GM21737 (cell line): ENCODE data around the gene ALG1.
"Not testable (repeated sequence)": the region's sequence is repeated elsewhere in the genome, so short reads cannot be mapped to it uniquely, and the experiment has no call there.

Experiments
- ATAC-seq: cut with Tn5 transposase; IDR thresholded peaks from one replicate; pipeline ENCODE4 v1.9.1; 2021; ENCODE audit warnings: mild to moderate bottlenecking, moderate library complexity; ENCODE audit not compliant: unreplicated experiment

The ALG1 gene

GRCh38 chr16:5044011-5044540, 27.6 kb upstream of the ALG1 start:
- ATAC-seq, result no peak

- ATAC-seq, result not testable (repeated sequence)
These were observed 27.1 kb upstream of the ALG1 start for GRCh38 chr16:5044581-5044980.

GRCh38 chr16:5045499-5046115, 26.0 kb upstream of the ALG1 start:
- ATAC-seq, result no peak

- ATAC-seq, result no peak
These were observed 24.7 kb upstream of the ALG1 start for GRCh38 chr16:5046914-5047313.

- ATAC-seq, result no peak
These were observed 16.5 kb upstream of the ALG1 start for GRCh38 chr16:5054876-5055865.

GRCh38 chr16:5056352-5056751, 15.3 kb upstream of the ALG1 start:
- no peak for ATAC-seq

GRCh38 chr16:5058476-5058875, 13.2 kb upstream of the ALG1 start:
- no peak for ATAC-seq

- ATAC-seq, result no peak
These were observed 12.1 kb upstream of the ALG1 start for GRCh38 chr16:5059386-5060072.

GRCh38 chr16:5060073-5060641, 11.5 kb upstream of the ALG1 start:
- no peak for ATAC-seq

GRCh38 chr16:5062051-5062450, 9.6 kb upstream of the ALG1 start:
- ATAC-seq, result no peak

- ATAC-seq, result no peak
These were observed 8.6 kb upstream of the ALG1 start for GRCh38 chr16:5062790-5063765.

GRCh38 chr16:5064915-5065314, 6.7 kb upstream of the ALG1 start:
- ATAC-seq, result no peak

- no peak for ATAC-seq
These were observed 6.3 kb upstream of the ALG1 start for GRCh38 chr16:5065326-5065725.

GRCh38 chr16:5065813-5066212, 5.8 kb upstream of the ALG1 start, which contains the start of gene C16orf89:
C16orf89 (minus strand) TSS chr16:5065956; CDS start chr16:5065908, 48 bp downstream.
- ATAC-seq, result no peak

GRCh38 chr16:5066511-5066910, 5.1 kb upstream of the ALG1 start:
- ATAC-seq, result no peak

- no peak for ATAC-seq
These were observed 2.6 kb upstream of the ALG1 start for GRCh38 chr16:5069048-5069447.

- ATAC-seq, result no peak
These were observed 1.8 kb upstream of the ALG1 start for GRCh38 chr16:5069854-5070253.

- no peak for ATAC-seq
These were observed 1.0 kb upstream of the ALG1 start for GRCh38 chr16:5070431-5071186.

GRCh38 chr16:5071341-5071680, 332 bp upstream of the ALG1 start:
- ATAC-seq, result no peak
